HepG2 (cell line): ENCODE data around the gene SOX9. TPM values are rescaled to one million over a fixed set of nuclear protein-coding genes. Genes with fewer than 3 reads are reported as not detected.

Source experiments
- HBP1 ChIP-seq: IDR thresholded peaks from 2 replicates; pipeline ENCODE4 v1.6.1; 2016; ENCODE audit warnings: low read depth, control low read depth
- HMGXB3 ChIP-seq: sonication (generic); formaldehyde crosslinking; IDR thresholded peaks from 2 replicates; pipeline ENCODE4 v1.4.0; 2020; ENCODE audit warnings: missing genetic modification reagents, borderline replicate concordance
- MAF1 ChIP-seq: sonication (generic); formaldehyde crosslinking; IDR thresholded peaks from 2 replicates; pipeline ENCODE4 v1.5.0; 2020; ENCODE audit warnings: missing genetic modification reagents, borderline replicate concordance
- PPARG ChIP-seq: conservative IDR thresholded peaks from 2 replicates; pipeline ENCODE4 v1.6.1; 2016; ENCODE audit warnings: missing biosample characterization, missing genetic modification reagents
- TOPORS ChIP-seq: sonication (generic); formaldehyde crosslinking; IDR thresholded peaks from 2 replicates; pipeline ENCODE4 v1.8.0; 2023; ENCODE audit warnings: mild to moderate bottlenecking, missing genetic modification reagents
- ZBTB7B ChIP-seq: sonication (generic); formaldehyde crosslinking; IDR thresholded peaks from 2 replicates; pipeline ENCODE4 v1.4.0; 2020; ENCODE audit warnings: missing genetic modification reagents
- ZNF564 ChIP-seq: sonication (generic); formaldehyde crosslinking; IDR thresholded peaks from 2 replicates; pipeline ENCODE4 v1.8.1; 2023; ENCODE audit warnings: mild to moderate bottlenecking, missing genetic modification reagents
- ZNF674 ChIP-seq: sonication (generic); formaldehyde crosslinking; IDR thresholded peaks from 2 replicates; pipeline ENCODE4 v1.5.0; 2020; ENCODE audit warnings: low read depth, mild to moderate bottlenecking, missing genetic modification reagents
- polyA plus RNA-seq, 8 experiments: library from polyadenylated mRNA; depleted of rRNA in 3 of 8; stranded (reverse) in 7 of 8; unstranded in 1 of 8; fragments of >200 nt; fragmentation: Illumina TruSeq in 4 of 8; extraction: Trizol in 4 of 8; gene quantifications; 2 replicates each; pipeline versions ENCODE4 v1.2.1 to v1.2.3, GENCODE V29; 2011 to 2016; ENCODE audit warnings: low read depth in 4 of 8, missing spikeins in 1 of 8, mixed read lengths in 1 of 8; ENCODE audit not compliant: insufficient read depth in 1 of 8
- total RNA-seq, 5 experiments: library from RNA; depleted of rRNA; stranded (reverse); fragments of >200 nt; fragmentation: Illumina TruSeq; extraction: Trizol; gene quantifications; 2 replicates each; pipeline ENCODE4 v1.2.3, GENCODE V29; 2016; ENCODE audit warnings: low read depth in 1 of 5
- TF ChIP-seq, protein P1 (sequence below): sonication (generic); formaldehyde crosslinking; IDR thresholded peaks from 2 replicates; pipeline ENCODE4 v1.4.0; 2020; ENCODE audit warnings: mild to moderate bottlenecking, missing genetic modification reagents
- TF ChIP-seq, protein P2 (sequence below): fragments of 450-650 bp; IDR thresholded peaks from 2 replicates; pipeline ENCODE4 v1.6.1; 2017; ENCODE audit warnings: mild to moderate bottlenecking
- TF ChIP-seq, protein P3 (sequence below): sonication (generic); formaldehyde crosslinking; IDR thresholded peaks from 2 replicates; pipeline ENCODE4 v1.5.0; 2020; ENCODE audit warnings: mild to moderate bottlenecking, missing genetic modification reagents, borderline replicate concordance

SOX9 gene
- total and polyA plus RNA-seq, 2 of the 13 experiments (the other 11 are each of a cell fraction or from before 2014, with no cell fraction given) = 16.1 to 27.6 TPM

- TF ChIP-seq, protein P1, sequence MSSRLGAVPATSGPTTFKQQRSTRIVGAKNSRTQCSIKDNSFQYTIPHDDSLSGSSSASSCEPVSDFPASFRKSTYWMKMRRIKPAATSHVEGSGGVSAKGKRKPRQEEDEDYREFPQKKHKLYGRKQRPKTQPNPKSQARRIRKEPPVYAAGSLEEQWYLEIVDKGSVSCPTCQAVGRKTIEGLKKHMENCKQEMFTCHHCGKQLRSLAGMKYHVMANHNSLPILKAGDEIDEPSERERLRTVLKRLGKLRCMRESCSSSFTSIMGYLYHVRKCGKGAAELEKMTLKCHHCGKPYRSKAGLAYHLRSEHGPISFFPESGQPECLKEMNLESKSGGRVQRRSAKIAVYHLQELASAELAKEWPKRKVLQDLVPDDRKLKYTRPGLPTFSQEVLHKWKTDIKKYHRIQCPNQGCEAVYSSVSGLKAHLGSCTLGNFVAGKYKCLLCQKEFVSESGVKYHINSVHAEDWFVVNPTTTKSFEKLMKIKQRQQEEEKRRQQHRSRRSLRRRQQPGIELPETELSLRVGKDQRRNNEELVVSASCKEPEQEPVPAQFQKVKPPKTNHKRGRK (CRISPR knock-in tag) = no peak; the same call in 1 of the 2 replicates
- TF ChIP-seq HMGXB3 (CRISPR knock-in tag) = peak; percentile 40; the same call in 1 of the 2 replicates
- no peak for TF ChIP-seq TOPORS (CRISPR knock-in tag)
- TF ChIP-seq, protein P2, sequence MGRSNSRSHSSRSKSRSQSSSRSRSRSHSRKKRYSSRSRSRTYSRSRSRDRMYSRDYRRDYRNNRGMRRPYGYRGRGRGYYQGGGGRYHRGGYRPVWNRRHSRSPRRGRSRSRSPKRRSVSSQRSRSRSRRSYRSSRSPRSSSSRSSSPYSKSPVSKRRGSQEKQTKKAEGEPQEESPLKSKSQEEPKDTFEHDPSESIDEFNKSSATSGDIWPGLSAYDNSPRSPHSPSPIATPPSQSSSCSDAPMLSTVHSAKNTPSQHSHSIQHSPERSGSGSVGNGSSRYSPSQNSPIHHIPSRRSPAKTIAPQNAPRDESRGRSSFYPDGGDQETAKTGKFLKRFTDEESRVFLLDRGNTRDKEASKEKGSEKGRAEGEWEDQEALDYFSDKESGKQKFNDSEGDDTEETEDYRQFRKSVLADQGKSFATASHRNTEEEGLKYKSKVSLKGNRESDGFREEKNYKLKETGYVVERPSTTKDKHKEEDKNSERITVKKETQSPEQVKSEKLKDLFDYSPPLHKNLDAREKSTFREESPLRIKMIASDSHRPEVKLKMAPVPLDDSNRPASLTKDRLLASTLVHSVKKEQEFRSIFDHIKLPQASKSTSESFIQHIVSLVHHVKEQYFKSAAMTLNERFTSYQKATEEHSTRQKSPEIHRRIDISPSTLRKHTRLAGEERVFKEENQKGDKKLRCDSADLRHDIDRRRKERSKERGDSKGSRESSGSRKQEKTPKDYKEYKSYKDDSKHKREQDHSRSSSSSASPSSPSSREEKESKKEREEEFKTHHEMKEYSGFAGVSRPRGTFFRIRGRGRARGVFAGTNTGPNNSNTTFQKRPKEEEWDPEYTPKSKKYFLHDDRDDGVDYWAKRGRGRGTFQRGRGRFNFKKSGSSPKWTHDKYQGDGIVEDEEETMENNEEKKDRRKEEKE = no peak
- TF ChIP-seq, protein P3, sequence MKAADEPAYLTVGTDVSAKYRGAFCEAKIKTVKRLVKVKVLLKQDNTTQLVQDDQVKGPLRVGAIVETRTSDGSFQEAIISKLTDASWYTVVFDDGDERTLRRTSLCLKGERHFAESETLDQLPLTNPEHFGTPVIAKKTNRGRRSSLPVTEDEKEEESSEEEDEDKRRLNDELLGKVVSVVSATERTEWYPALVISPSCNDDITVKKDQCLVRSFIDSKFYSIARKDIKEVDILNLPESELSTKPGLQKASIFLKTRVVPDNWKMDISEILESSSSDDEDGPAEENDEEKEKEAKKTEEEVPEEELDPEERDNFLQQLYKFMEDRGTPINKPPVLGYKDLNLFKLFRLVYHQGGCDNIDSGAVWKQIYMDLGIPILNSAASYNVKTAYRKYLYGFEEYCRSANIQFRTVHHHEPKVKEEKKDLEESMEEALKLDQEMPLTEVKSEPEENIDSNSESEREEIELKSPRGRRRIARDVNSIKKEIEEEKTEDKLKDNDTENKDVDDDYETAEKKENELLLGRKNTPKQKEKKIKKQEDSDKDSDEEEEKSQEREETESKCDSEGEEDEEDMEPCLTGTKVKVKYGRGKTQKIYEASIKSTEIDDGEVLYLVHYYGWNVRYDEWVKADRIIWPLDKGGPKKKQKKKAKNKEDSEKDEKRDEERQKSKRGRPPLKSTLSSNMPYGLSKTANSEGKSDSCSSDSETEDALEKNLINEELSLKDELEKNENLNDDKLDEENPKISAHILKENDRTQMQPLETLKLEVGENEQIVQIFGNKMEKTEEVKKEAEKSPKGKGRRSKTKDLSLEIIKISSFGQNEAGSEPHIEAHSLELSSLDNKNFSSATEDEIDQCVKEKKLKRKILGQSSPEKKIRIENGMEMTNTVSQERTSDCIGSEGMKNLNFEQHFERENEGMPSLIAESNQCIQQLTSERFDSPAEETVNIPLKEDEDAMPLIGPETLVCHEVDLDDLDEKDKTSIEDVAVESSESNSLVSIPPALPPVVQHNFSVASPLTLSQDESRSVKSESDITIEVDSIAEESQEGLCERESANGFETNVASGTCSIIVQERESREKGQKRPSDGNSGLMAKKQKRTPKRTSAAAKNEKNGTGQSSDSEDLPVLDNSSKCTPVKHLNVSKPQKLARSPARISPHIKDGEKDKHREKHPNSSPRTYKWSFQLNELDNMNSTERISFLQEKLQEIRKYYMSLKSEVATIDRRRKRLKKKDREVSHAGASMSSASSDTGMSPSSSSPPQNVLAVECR (CRISPR knock-in tag) = peak; percentile 69; the same call in 1 of the 2 replicates
- no peak for TF ChIP-seq ZNF674 (CRISPR knock-in tag)
- TF ChIP-seq PPARG (CRISPR knock-in tag) = peak; percentile 92
- TF ChIP-seq HBP1 (CRISPR knock-in tag) = no peak
- TF ChIP-seq ZNF564 (CRISPR knock-in tag) = no peak
- no peak for TF ChIP-seq MAF1 (CRISPR knock-in tag)
- peak; percentile 95 for TF ChIP-seq ZBTB7B (CRISPR knock-in tag)
Observed at GRCh38 chr17:72092710-72093322, 28.0 kb upstream of the SOX9 start (continued).
